Neural cell (in vitro differentiated cells): ENCODE results near the gene ZNF616. TPM values are rescaled to one million over a fixed set of nuclear protein-coding genes. Genes with fewer than 3 reads are reported as not detected.

ENCODE experiments used
- H2AFZ ChIP-seq: fragments of 200-600, 300-800 bp; sonication (generic), shearing (Covaris generic); 2 replicates; pipeline ENCODE4 v1.6.0; 2014; ENCODE audit warnings: low read depth, mild to moderate bottlenecking, antibody characterized with exemption, low read length, moderate library complexity
- H3F3A ChIP-seq: fragments of 200-600 bp; shearing (Covaris generic); 2 replicates; pipeline ENCODE4 v1.6.1; 2016; ENCODE audit warnings: mild to moderate bottlenecking, moderate library complexity, mixed read lengths, antibody characterized with exemption, low read length; ENCODE audit not compliant: insufficient read depth, poor library complexity, severe bottlenecking
- H3K27ac ChIP-seq: fragments of 200-600, 300-800 bp; sonication (generic), shearing (Covaris generic); 2 replicates; pipeline ENCODE4 v1.5.1; 2014; ENCODE audit warnings: mild to moderate bottlenecking, low read length, moderate library complexity
- H3K27me3 ChIP-seq: fragments of 300-800, 200-600 bp; sonication (generic), shearing (Covaris generic); 2 replicates; pipeline ENCODE4 v1.6.0; 2014; ENCODE audit warnings: mild to moderate bottlenecking, low read depth, low read length, moderate library complexity; ENCODE audit not compliant: insufficient read depth
- H3K36me3 ChIP-seq: fragments of 300-800, 200-600 bp; sonication (generic), shearing (Covaris generic); 2 replicates; pipeline ENCODE4 v1.5.1; 2014; ENCODE audit warnings: mild to moderate bottlenecking, antibody characterized with exemption, low read length, moderate library complexity; ENCODE audit not compliant: insufficient read depth
- H3K4me2 ChIP-seq: fragments of 300-800, 200-600 bp; sonication (generic), shearing (Covaris generic); 2 replicates; pipeline ENCODE4 v1.6.0; 2014; ENCODE audit warnings: mild to moderate bottlenecking, low read length
- H3K4me3 ChIP-seq: fragments of 300-800, 200-600 bp; sonication (generic), shearing (Covaris generic); 2 replicates; pipeline ENCODE4 v1.5.1; 2014; ENCODE audit warnings: mild to moderate bottlenecking, low read length, moderate library complexity
- H3K79me2 ChIP-seq: fragments of 200-600 bp; shearing (Covaris generic); replicated peaks from 2 replicates; pipeline ENCODE4 v1.6.0; 2014; ENCODE audit warnings: mild to moderate bottlenecking, low read length, moderate library complexity; ENCODE audit not compliant: insufficient read depth
- H3K9ac ChIP-seq: fragments of 300-800, 200-600 bp; sonication (generic), shearing (Covaris generic); 2 replicates; pipeline ENCODE4 v1.6.1; 2016; ENCODE audit warnings: mild to moderate bottlenecking, low read length, mixed read lengths
- H3K9me2 ChIP-seq: fragments of 200-600 bp; shearing (Covaris generic); 2 replicates; pipeline ENCODE4 v1.6.1; 2016; ENCODE audit warnings: mild to moderate bottlenecking, low read length, mixed read lengths; ENCODE audit not compliant: insufficient read depth
- H3K9me3 ChIP-seq: fragments of 200-600, 300-800 bp; sonication (generic), shearing (Covaris generic); 2 replicates; pipeline ENCODE4 v1.6.1; 2016; ENCODE audit warnings: mild to moderate bottlenecking, mixed run types, low read length, moderate library complexity, mixed read lengths
- H4K20me1 ChIP-seq: fragments of 200-600 bp; shearing (Covaris generic); 2 replicates; pipeline ENCODE4 v1.6.1; 2016; ENCODE audit warnings: mild to moderate bottlenecking, mixed run types; ENCODE audit not compliant: insufficient read depth
- EP300 ChIP-seq: fragments of 450-650 bp; conservative IDR thresholded peaks from 2 replicates; pipeline ENCODE4 v1.6.1; 2014; ENCODE audit warnings: antibody characterized with exemption, mild to moderate bottlenecking, moderate library complexity; ENCODE audit not compliant: poor library complexity, severe bottlenecking
- EZH2 ChIP-seq: fragments of 200-600, 300-800 bp; shearing (Covaris generic), sonication (generic); IDR thresholded peaks from 2 replicates; pipeline ENCODE4 v1.6.1; 2014; ENCODE audit warnings: antibody characterized with exemption, low read length, borderline replicate concordance, mild to moderate bottlenecking; ENCODE audit not compliant: insufficient read depth, poor library complexity, severe bottlenecking
- MXI1 ChIP-seq: fragments of 450-650 bp; conservative IDR thresholded peaks from 2 replicates; pipeline ENCODE4 v1.6.1; 2014; ENCODE audit warnings: antibody characterized with exemption, mild to moderate bottlenecking; ENCODE audit not compliant: poor library complexity, severe bottlenecking
- POLR2AphosphoS5 ChIP-seq: IDR thresholded peaks from 2 replicates; pipeline ENCODE4 v1.6.1; 2012
- RAD21 ChIP-seq: fragments of 450-650 bp; conservative IDR thresholded peaks from 2 replicates; pipeline ENCODE4 v1.6.1; 2014; ENCODE audit warnings: antibody characterized with exemption, mild to moderate bottlenecking, moderate library complexity
- SMC3 ChIP-seq: fragments of 450-650 bp; conservative IDR thresholded peaks from 2 replicates; pipeline ENCODE4 v1.6.1; 2014; ENCODE audit warnings: antibody characterized with exemption, mild to moderate bottlenecking, moderate library complexity; ENCODE audit not compliant: poor library complexity
- TAF1 ChIP-seq: IDR thresholded peaks from 2 replicates; pipeline ENCODE4 v1.6.1; 2012; ENCODE audit warnings: low read depth
- polyA plus RNA-seq: library from polyadenylated mRNA; depleted of rRNA; stranded (reverse); fragments of >200 nt; gene quantifications from 2 replicates; pipeline ENCODE4 v1.2.3, GENCODE V29; 2014
- TF ChIP-seq, protein P1 (sequence below): fragments of 450-650 bp; IDR thresholded peaks from 2 replicates; pipeline ENCODE4 v1.5.1; 2014; ENCODE audit warnings: antibody characterized with exemption, mild to moderate bottlenecking, moderate library complexity; ENCODE audit not compliant: poor library complexity, severe bottlenecking
- TF ChIP-seq, protein P2 (sequence below): IDR thresholded peaks from 2 replicates; pipeline ENCODE4 v1.6.1; 2012; ENCODE audit warnings: borderline replicate concordance

ZNF616 gene
- polyA plus RNA-seq, 1 donor from 2014 or later, result 10.9 TPM

DNA sequence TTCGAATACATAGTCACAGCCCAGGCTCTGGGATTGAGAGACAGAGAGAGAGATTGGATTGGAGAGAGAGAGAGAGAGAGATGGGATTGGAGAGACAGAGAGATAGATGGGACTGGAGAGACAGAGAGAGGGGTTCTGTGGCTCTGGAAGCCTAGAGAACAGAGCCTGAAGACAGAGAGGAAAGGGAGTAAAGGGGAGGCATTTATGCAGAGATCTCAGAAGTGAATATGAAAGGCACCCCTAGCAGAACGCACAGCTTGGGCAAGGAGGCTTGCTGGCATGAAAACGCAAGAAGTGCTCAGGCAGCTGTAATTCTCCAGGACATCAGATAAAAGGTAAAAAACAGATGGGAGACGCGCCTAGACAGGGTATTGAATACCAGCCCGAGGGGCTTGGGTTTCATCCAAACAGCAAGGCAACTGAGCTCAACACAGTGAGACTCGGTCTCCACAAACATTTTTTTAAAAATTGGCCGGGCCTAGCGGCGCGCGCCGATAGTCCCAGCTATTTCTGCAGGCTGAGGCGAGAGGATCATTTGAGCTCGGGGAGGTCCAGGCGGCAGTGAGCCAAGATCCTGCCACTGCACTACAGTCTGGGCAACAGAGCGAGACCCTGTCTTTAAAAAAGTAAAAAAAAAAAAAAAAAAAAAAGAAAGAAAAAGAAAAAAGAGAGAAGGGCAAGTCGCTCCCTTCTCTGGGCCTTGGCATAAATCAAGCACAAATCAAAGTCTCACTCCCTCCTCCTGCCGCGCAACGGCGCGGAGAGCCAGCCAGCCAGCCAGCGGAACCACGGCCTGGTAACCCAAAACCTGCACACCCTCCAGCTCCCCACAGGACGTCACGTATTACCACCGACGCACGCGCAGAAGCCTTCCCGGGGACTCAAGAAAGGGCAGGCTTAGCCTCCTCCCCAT is 49.3 kb upstream of the ZNF616 start:
- Histone ChIP-seq H3K27me3 (no peaks in the 10 kb centered on the region), H3F3A (no peaks in the 10 kb centered on the region), H3K79me2 (peaks cover 41% of the 10 kb centered on the region), H3K4me2 (peak overlapping the region; percentile 54), H2AFZ (peak overlapping the region; percentile 65), H3K4me3 (peak overlapping the region; percentile 88), H3K27ac (peak overlapping the region; percentile 94), H3K36me3 (peaks cover 4% of the 10 kb centered on the region), H4K20me1 (no peaks in the 10 kb centered on the region), H3K9me3 (no peaks in the 10 kb centered on the region), H3K9me2 (no peaks in the 10 kb centered on the region), H3K9ac (peak overlapping the region; percentile 79)
- TF ChIP-seq POLR2AphosphoS5 (peak; percentile 96), EZH2 (no peak)
- TF ChIP-seq, protein P1, sequence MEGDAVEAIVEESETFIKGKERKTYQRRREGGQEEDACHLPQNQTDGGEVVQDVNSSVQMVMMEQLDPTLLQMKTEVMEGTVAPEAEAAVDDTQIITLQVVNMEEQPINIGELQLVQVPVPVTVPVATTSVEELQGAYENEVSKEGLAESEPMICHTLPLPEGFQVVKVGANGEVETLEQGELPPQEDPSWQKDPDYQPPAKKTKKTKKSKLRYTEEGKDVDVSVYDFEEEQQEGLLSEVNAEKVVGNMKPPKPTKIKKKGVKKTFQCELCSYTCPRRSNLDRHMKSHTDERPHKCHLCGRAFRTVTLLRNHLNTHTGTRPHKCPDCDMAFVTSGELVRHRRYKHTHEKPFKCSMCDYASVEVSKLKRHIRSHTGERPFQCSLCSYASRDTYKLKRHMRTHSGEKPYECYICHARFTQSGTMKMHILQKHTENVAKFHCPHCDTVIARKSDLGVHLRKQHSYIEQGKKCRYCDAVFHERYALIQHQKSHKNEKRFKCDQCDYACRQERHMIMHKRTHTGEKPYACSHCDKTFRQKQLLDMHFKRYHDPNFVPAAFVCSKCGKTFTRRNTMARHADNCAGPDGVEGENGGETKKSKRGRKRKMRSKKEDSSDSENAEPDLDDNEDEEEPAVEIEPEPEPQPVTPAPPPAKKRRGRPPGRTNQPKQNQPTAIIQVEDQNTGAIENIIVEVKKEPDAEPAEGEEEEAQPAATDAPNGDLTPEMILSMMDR, result peak; percentile 2

DNA sequence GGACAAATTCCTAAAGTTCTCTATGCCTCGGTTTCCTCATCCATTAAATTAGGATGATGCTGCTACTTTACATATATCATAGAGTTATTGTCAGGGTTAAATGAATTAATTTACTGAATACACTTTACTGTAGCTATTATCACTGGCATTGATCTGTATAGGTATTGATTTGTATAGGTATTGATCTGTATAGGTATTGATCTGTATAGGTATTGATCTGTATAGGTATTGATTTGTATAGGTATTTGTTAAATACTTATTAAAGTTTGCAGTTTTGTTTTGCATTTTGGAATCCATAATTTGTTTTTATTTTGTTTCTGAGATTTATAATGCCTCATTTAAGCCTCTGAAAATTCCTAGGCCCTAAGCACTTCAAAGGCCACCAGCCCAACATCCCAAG is 47.7 kb upstream of the ZNF616 start:
- no peaks in the 10 kb centered on the region for H3K36me3 ChIP-seq
- H3K9ac ChIP-seq, result no peak overlapping the region
- H3K27ac ChIP-seq, result no peak overlapping the region
- H3K27me3 ChIP-seq, result no peaks in the 10 kb centered on the region
- TF ChIP-seq, protein P2, sequence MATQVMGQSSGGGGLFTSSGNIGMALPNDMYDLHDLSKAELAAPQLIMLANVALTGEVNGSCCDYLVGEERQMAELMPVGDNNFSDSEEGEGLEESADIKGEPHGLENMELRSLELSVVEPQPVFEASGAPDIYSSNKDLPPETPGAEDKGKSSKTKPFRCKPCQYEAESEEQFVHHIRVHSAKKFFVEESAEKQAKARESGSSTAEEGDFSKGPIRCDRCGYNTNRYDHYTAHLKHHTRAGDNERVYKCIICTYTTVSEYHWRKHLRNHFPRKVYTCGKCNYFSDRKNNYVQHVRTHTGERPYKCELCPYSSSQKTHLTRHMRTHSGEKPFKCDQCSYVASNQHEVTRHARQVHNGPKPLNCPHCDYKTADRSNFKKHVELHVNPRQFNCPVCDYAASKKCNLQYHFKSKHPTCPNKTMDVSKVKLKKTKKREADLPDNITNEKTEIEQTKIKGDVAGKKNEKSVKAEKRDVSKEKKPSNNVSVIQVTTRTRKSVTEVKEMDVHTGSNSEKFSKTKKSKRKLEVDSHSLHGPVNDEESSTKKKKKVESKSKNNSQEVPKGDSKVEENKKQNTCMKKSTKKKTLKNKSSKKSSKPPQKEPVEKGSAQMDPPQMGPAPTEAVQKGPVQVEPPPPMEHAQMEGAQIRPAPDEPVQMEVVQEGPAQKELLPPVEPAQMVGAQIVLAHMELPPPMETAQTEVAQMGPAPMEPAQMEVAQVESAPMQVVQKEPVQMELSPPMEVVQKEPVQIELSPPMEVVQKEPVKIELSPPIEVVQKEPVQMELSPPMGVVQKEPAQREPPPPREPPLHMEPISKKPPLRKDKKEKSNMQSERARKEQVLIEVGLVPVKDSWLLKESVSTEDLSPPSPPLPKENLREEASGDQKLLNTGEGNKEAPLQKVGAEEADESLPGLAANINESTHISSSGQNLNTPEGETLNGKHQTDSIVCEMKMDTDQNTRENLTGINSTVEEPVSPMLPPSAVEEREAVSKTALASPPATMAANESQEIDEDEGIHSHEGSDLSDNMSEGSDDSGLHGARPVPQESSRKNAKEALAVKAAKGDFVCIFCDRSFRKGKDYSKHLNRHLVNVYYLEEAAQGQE, result no peak
- no peak for TF ChIP-seq RAD21
- no peaks in the 10 kb centered on the region for H3K9me3 ChIP-seq
- H2AFZ ChIP-seq, result no peak overlapping the region
- peaks cover 26% of the 10 kb centered on the region for H3K79me2 ChIP-seq
- no peak overlapping the region for H3K4me3 ChIP-seq
- H3F3A ChIP-seq, result no peaks in the 10 kb centered on the region
- no peak overlapping the region for H3K4me2 ChIP-seq
- no peaks in the 10 kb centered on the region for H3K9me2 ChIP-seq
- no peaks in the 10 kb centered on the region for H4K20me1 ChIP-seq

DNA sequence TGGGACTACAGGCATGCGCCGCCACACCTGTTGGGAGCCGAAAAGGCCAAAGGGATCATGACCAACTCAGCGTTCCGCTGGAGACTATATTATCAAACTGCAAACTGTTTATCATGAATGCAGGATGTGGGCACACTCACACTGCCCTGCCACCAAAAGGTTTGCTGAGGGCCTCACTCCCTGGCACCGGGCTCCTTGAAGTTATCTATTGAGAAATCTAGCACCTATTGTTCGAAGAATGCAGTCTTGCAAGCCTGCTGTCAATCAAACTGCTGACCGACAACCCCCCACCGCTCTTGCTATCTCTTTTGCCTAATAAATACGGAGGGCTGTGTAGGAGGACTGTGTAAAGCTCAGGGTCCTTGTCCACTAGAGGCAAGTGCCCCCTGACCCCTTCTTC is 36.8 kb upstream of the ZNF616 start:
- no peak overlapping the region for H3K4me2 ChIP-seq
- no peak overlapping the region for H3K4me3 ChIP-seq
- no peaks in the 10 kb centered on the region for H3K9me3 ChIP-seq
- no peak overlapping the region for H3K27ac ChIP-seq
- no peaks in the 10 kb centered on the region for H3K9me2 ChIP-seq
- no peaks in the 10 kb centered on the region for H3K36me3 ChIP-seq
- no peaks in the 10 kb centered on the region for H4K20me1 ChIP-seq
- no peaks in the 10 kb centered on the region for H3F3A ChIP-seq
- TF ChIP-seq EZH2 (no peak), SMC3 (no peak), TAF1 (no peak), MXI1 (no peak), POLR2AphosphoS5 (no peak), RAD21 (no peak), EP300 (no peak)
- TF ChIP-seq, protein P2, result no peak
- TF ChIP-seq, protein P1, result no peak
- no peaks in the 10 kb centered on the region for H3K27me3 ChIP-seq
- H3K9ac ChIP-seq, result no peak overlapping the region
- no peak overlapping the region for H2AFZ ChIP-seq
- no peaks in the 10 kb centered on the region for H3K79me2 ChIP-seq
